CD14-positive monocyte (primary cell): ENCODE data around the gene RANBP3. TPM values are rescaled to one million over a fixed set of nuclear protein-coding genes. Genes with fewer than 3 reads are reported as not detected.

Experiments used
- DNase-seq, 3 donors: peaks; one replicate each; pipeline ENCODE4 v3.0.0-alpha.2; 2011 to 2022
- H2AFZ ChIP-seq: 2 replicates; pipeline ENCODE4 v1.6.0; 2012; ENCODE audit warnings: mild to moderate bottlenecking, low read depth, low read length, inconsistent platforms; ENCODE audit not compliant: insufficient read depth, poor library complexity, severe bottlenecking
- H3K27ac ChIP-seq, 2 donors: 1 replicate in 1 of 2; 2 replicates in 1 of 2; pipeline ENCODE4 v1.5.1; 2012 to 2013; ENCODE audit warnings: low read length in 2 of 2, control low read depth in 1 of 2, inconsistent platforms in 1 of 2, low read depth in 1 of 2, mild to moderate bottlenecking in 1 of 2
- H3K27me3 ChIP-seq, 2 donors: one replicate each; pipeline versions ENCODE4 v1.6.0 to v1.6.1; 2011 to 2013; ENCODE audit warnings: low read length in 2 of 2; ENCODE audit not compliant: control insufficient read depth in 2 of 2, insufficient read depth in 2 of 2
- H3K36me3 ChIP-seq, 2 donors: replicated peaks in 1 of 2; 1 replicate in 1 of 2; 2 replicates in 1 of 2; pipeline versions ENCODE4 v1.5.1 to v1.6.1; 2012 to 2013; ENCODE audit warnings: low read length in 2 of 2, control low read depth in 1 of 2, inconsistent platforms in 1 of 2, mild to moderate bottlenecking in 1 of 2; ENCODE audit not compliant: insufficient read depth in 2 of 2, control insufficient read depth in 1 of 2
- H3K4me1 ChIP-seq, 2 donors: 1 replicate in 1 of 2; 2 replicates in 1 of 2; pipeline versions ENCODE4 v1.5.1 to v1.6.1; 2012 to 2013; ENCODE audit warnings: low read length in 2 of 2, control low read depth in 1 of 2, inconsistent platforms in 1 of 2, mild to moderate bottlenecking in 1 of 2, moderate library complexity in 1 of 2; ENCODE audit not compliant: insufficient read depth in 2 of 2, control insufficient read depth in 1 of 2
- H3K4me2 ChIP-seq: replicated peaks from 2 replicates; pipeline ENCODE3; 2012; ENCODE audit warnings: low read length, moderate library complexity, mild to moderate bottlenecking; ENCODE audit not compliant: poor library complexity, severe bottlenecking; ENCODE audit errors: extremely low read depth
- H3K4me3 ChIP-seq, 3 experiments: fragments of 200-600 bp in 1 of 3; sonication (generic) in 1 of 3; replicated peaks in 1 of 3; 1 replicate in 2 of 3; 2 replicates in 1 of 3; pipeline ENCODE4 v1.5.1; 2011 to 2013; ENCODE audit warnings: low read length in 3 of 3, mild to moderate bottlenecking in 3 of 3, control low read depth in 2 of 3, low read depth in 2 of 3, inconsistent platforms in 1 of 3, moderate library complexity in 1 of 3
- H3K79me2 ChIP-seq: 2 replicates; pipeline ENCODE4 v1.6.0; 2012; ENCODE audit warnings: mild to moderate bottlenecking, control low read depth, inconsistent platforms, low read length, moderate library complexity; ENCODE audit not compliant: insufficient read depth
- H3K9ac ChIP-seq: 2 replicates; pipeline ENCODE4 v1.6.0; 2017; ENCODE audit warnings: low read length, mild to moderate bottlenecking; ENCODE audit not compliant: insufficient read depth, poor library complexity, severe bottlenecking
- H3K9me3 ChIP-seq, 2 donors: replicated peaks in 1 of 2; 1 replicate in 1 of 2; 2 replicates in 1 of 2; pipeline versions ENCODE4 v1.5.1 to v1.6.1; 2012 to 2013; ENCODE audit warnings: low read length in 2 of 2, control low read depth in 1 of 2; ENCODE audit not compliant: control insufficient read depth in 1 of 2, insufficient read depth in 1 of 2
- H4K20me1 ChIP-seq: 2 replicates; pipeline ENCODE4 v1.6.0; 2012; ENCODE audit warnings: mild to moderate bottlenecking, low read length, control low read depth, moderate library complexity; ENCODE audit not compliant: insufficient read depth
- H3K27ac Mint-ChIP-seq, 7 donors: one replicate each; pipeline ENCODE4 v1.8.0; 2020; ENCODE audit warnings: mild to moderate bottlenecking in 7 of 7, mixed read lengths in 7 of 7, moderate library complexity in 6 of 7, inconsistent platforms in 2 of 7
- H3K27me3 Mint-ChIP-seq, 3 donors: one replicate each; pipeline ENCODE4 v1.8.0; 2021 to 2022; ENCODE audit warnings: low read depth in 3 of 3, mild to moderate bottlenecking in 3 of 3, mixed read lengths in 3 of 3, moderate library complexity in 3 of 3, inconsistent platforms in 1 of 3
- H3K36me3 Mint-ChIP-seq, 2 donors: one replicate each; pipeline ENCODE4 v1.8.0; 2020; ENCODE audit warnings: mixed read lengths in 2 of 2, inconsistent platforms in 1 of 2, mild to moderate bottlenecking in 1 of 2
- H3K4me1 Mint-ChIP-seq: one replicate; pipeline ENCODE4 v1.8.0; 2020; ENCODE audit warnings: mild to moderate bottlenecking, mixed read lengths
- H3K4me3 Mint-ChIP-seq, 2 donors: one replicate each; pipeline ENCODE4 v1.8.0; 2020; ENCODE audit warnings: mild to moderate bottlenecking in 2 of 2, mixed read lengths in 2 of 2, moderate library complexity in 1 of 2
- H3K9me3 Mint-ChIP-seq, 7 donors: one replicate each; pipeline ENCODE4 v1.8.0; 2020 to 2022; ENCODE audit warnings: mixed read lengths in 7 of 7, mild to moderate bottlenecking in 6 of 7, moderate library complexity in 6 of 7, inconsistent platforms in 2 of 7
- CTCF ChIP-seq: fragments of 200-600 bp; IDR thresholded peaks from one replicate; pipeline ENCODE4 v1.8.0; 2022; ENCODE audit warnings: antibody characterized with exemption, mild to moderate bottlenecking
- WGBS: methylation state at CpG from one replicate; pipeline ENCODE4 v1.1.5; 2013; ENCODE audit warnings: missing lambda C conversion rate; ENCODE audit not compliant: insufficient coverage; 5-methylcytosine and 5-hydroxymethylcytosine counted together
- intact Hi-C, 2 donors: fragments of 100-400 bp; cut with micrococcal nuclease; formaldehyde crosslinking; loops; one replicate each; pipeline versions ENCODE4 v1.15.0 to v1.15.1; 2023
- polyA plus RNA-seq, 3 donors: library from polyadenylated mRNA; depleted of rRNA in 1 of 3; unstranded in 2 of 3; stranded (reverse) in 1 of 3; fragments of 300-500 nt in 2 of 3; fragments of >200 nt in 1 of 3; fragmentation: Illumina TruSeq in 2 of 3; gene quantifications; 1 replicate in 2 of 3; 2 replicates in 1 of 3; pipeline ENCODE4 v1.2.3, GENCODE V29; 2012 to 2021

RANBP3 gene
- polyA plus RNA-seq, 3 donors: 4.5 to 49.5 (median 8.1) TPM

- intact Hi-C loops: no loop called here
- no peak overlapping the region for H3K4me3 ChIP-seq
- no peak for DNase-seq
- H3K27ac Mint-ChIP-seq: no peak overlapping the region
- H3K9me3 ChIP-seq: no peaks in the 10 kb centered on the region
- no peak for TF ChIP-seq CTCF
- no peaks in the 10 kb centered on the region for H3K79me2 ChIP-seq
- peaks cover 78 to 95% of the 10 kb centered on the region in 2 donors for H3K36me3 Mint-ChIP-seq
- no peak overlapping the region for H3K4me3 Mint-ChIP-seq
- no peak overlapping the region for H3K9ac ChIP-seq
- H3K4me1 ChIP-seq: no peaks in the 10 kb centered on the region
- H3K9me3 Mint-ChIP-seq: no peaks in the 10 kb centered on the region
- no peak overlapping the region for H3K27ac ChIP-seq
- H4K20me1 ChIP-seq: peaks cover 24% of the 10 kb centered on the region
- no peaks in the 10 kb centered on the region for H3K4me1 Mint-ChIP-seq
- H3K27me3 Mint-ChIP-seq: peaks cover 0 to 2% (median 0%) of the 10 kb centered on the region in 3 donors
- no peak overlapping the region for H2AFZ ChIP-seq
- no peaks in the 10 kb centered on the region for H3K27me3 ChIP-seq
- peaks cover 86 to 99% of the 10 kb centered on the region in 2 donors for H3K36me3 ChIP-seq
- no peak overlapping the region for H3K4me2 ChIP-seq
- WGBS: 96% methylated on average over 16 of the region's 18 CpGs
Observed at GRCh38 chr19:5932146-5932545, 45.8 kb downstream of the RANBP3 start.

GRCh38 chr19:5931251-5931650 is 46.7 kb downstream of the RANBP3 start:
- Mint-ChIP-seq H3K27me3 (peaks cover 0 to 2% (median 0%) of the 10 kb centered on the region in 3 donors), H3K9me3 (no peaks in the 10 kb centered on the region), H3K36me3 (peaks cover 78 to 95% of the 10 kb centered on the region in 2 donors), H3K4me3 (no peak overlapping the region), H3K4me1 (no peaks in the 10 kb centered on the region), H3K27ac (peak overlapping the region in 1 of 7 donors; percentile 6)
- no peaks in the 10 kb centered on the region for H3K79me2 ChIP-seq
- H3K4me3 ChIP-seq: no peak overlapping the region
- no peak for TF ChIP-seq CTCF
- no peaks in the 10 kb centered on the region for H3K9me3 ChIP-seq
- H3K27me3 ChIP-seq: no peaks in the 10 kb centered on the region
- H3K27ac ChIP-seq: no peak overlapping the region
- WGBS: 100% methylated on average over 6 of the region's 11 CpGs
- no peak overlapping the region for H2AFZ ChIP-seq
- intact Hi-C loops: no loop called here
- H3K4me2 ChIP-seq: no peak overlapping the region
- H3K4me1 ChIP-seq: no peaks in the 10 kb centered on the region
- H3K36me3 ChIP-seq: peaks cover 89 to 99% of the 10 kb centered on the region in 2 donors
- H4K20me1 ChIP-seq: peaks cover 23% of the 10 kb centered on the region
- DNase-seq: no peak
- no peak overlapping the region for H3K9ac ChIP-seq
